ENCODE data around the gene SENP2. TPM values are rescaled to one million over a fixed set of nuclear protein-coding genes. Genes with fewer than 3 reads are reported as not detected.
"Not testable (repeated sequence)": the region's sequence is repeated elsewhere in the genome, so short reads cannot be mapped to it uniquely, and the experiment has no call there.

SENP2 gene
- total RNA-seq, 1 donor from 2014 or later, result 22.9 TPM

GRCh38 chr3:185646382-185647133 lies 60.5 kb downstream of the SENP2 start:
- no peak for DNase-seq (ENCODE audit: extremely low read depth, low read depth, low spot score)

- DNase-seq (ENCODE audit: extremely low read depth, low read depth, low spot score), result no peak
Measured at GRCh38 chr3:185647134-185647879, 61.2 kb downstream of the SENP2 start.

GRCh38 chr3:185647880-185648210 lies 61.8 kb downstream of the SENP2 start:
- no peak for DNase-seq (ENCODE audit: extremely low read depth, low read depth, low spot score)

- DNase-seq (ENCODE audit: extremely low read depth, low read depth, low spot score), result no peak
Measured at GRCh38 chr3:185648396-185648795, 62.3 kb downstream of the SENP2 start.

- DNase-seq (ENCODE audit: extremely low read depth, low read depth, low spot score), result no peak
Measured at GRCh38 chr3:185649414-185649813, 63.3 kb downstream of the SENP2 start.

- DNase-seq (ENCODE audit: extremely low read depth, low read depth, low spot score), result no peak
Measured at GRCh38 chr3:185651971-185652370, 65.9 kb downstream of the SENP2 start.

GRCh38 chr3:185653949-185654757 lies 68.1 kb downstream of the SENP2 start:
- no peak for DNase-seq (ENCODE audit: extremely low read depth, low read depth, low spot score)

GRCh38 chr3:185654758-185655145 lies 68.7 kb downstream of the SENP2 start:
- DNase-seq (ENCODE audit: extremely low read depth, low read depth, low spot score), result no peak

- no peak for DNase-seq (ENCODE audit: extremely low read depth, low read depth, low spot score)
Measured at GRCh38 chr3:185655426-185656320, 69.6 kb downstream of the SENP2 start.

- DNase-seq (ENCODE audit: extremely low read depth, low read depth, low spot score), result peak; percentile 88
Measured at GRCh38 chr3:185656321-185656840, 70.3 kb downstream of the SENP2 start.

- DNase-seq (ENCODE audit: extremely low read depth, low read depth, low spot score), result no peak
Measured at GRCh38 chr3:185657211-185657610, 71.1 kb downstream of the SENP2 start.

GRCh38 chr3:185657691-185658503 lies 71.8 kb downstream of the SENP2 start:
- DNase-seq (ENCODE audit: extremely low read depth, low read depth, low spot score), result no peak

- peak; percentile 44 for DNase-seq (ENCODE audit: extremely low read depth, low read depth, low spot score)
Measured at GRCh38 chr3:185658504-185658912, 72.4 kb downstream of the SENP2 start.

- no peak for DNase-seq (ENCODE audit: extremely low read depth, low read depth, low spot score)
Measured at GRCh38 chr3:185658943-185659342, 72.8 kb downstream of the SENP2 start.

- DNase-seq (ENCODE audit: extremely low read depth, low read depth, low spot score), result peak; percentile 57
Measured at GRCh38 chr3:185659942-185660921, 74.1 kb downstream of the SENP2 start.

GRCh38 chr3:185661296-185661695 lies 75.2 kb downstream of the SENP2 start:
- DNase-seq (ENCODE audit: extremely low read depth, low read depth, low spot score), result not testable (repeated sequence)

GRCh38 chr3:185661772-185662171 lies 75.7 kb downstream of the SENP2 start:
- no peak for DNase-seq (ENCODE audit: extremely low read depth, low read depth, low spot score)

- DNase-seq (ENCODE audit: extremely low read depth, low read depth, low spot score), result no peak
Measured at GRCh38 chr3:185663929-185664328, 77.8 kb downstream of the SENP2 start.

Data from glomerular endothelial cell (primary cell).